ENCODE measurements around the gene SCRN3. TPM values are rescaled to one million over a fixed set of nuclear protein-coding genes. Genes with fewer than 3 reads are reported as not detected.
A peak's percentile ranks its signal among the peaks of the same experiment; 100 is the strongest.

Gene SCRN3
- total RNA-seq, 1 donor from 2014 or later = 14.3 TPM

DNA sequence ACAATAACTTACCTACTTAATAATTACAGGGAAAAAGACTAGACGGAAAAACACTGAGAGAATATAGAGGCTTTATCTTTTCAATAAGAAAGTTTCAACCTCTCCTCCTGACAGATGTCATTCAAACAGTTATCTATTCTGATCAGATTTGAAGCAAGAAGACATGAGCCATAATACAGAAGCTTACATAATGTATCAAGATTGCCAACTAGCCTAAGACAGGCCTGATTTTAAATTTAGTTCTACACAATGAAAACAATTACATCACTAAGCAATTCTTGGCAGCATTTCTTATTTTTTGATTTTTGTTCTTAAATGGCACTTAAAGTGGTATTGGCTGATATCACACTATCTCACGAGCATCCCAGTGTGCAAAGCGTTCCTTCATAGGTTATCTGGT lies 49.7 kb downstream of the SCRN3 start:
- Mint-ChIP-seq H3K36me3 (ENCODE audit: low read depth) (peaks cover 16% of the 10 kb centered on the region), H3K4me1 (peaks cover 14% of the 10 kb centered on the region), H3K27me3 (no peaks in the 10 kb centered on the region), H3K4me3 (no peak overlapping the region), H3K9me3 (no peaks in the 10 kb centered on the region), H3K27ac (no peak overlapping the region)
- ChIA-PET POLR2A (no interaction called here), CTCF (no interaction called here)
- TF ChIP-seq, protein P1, sequence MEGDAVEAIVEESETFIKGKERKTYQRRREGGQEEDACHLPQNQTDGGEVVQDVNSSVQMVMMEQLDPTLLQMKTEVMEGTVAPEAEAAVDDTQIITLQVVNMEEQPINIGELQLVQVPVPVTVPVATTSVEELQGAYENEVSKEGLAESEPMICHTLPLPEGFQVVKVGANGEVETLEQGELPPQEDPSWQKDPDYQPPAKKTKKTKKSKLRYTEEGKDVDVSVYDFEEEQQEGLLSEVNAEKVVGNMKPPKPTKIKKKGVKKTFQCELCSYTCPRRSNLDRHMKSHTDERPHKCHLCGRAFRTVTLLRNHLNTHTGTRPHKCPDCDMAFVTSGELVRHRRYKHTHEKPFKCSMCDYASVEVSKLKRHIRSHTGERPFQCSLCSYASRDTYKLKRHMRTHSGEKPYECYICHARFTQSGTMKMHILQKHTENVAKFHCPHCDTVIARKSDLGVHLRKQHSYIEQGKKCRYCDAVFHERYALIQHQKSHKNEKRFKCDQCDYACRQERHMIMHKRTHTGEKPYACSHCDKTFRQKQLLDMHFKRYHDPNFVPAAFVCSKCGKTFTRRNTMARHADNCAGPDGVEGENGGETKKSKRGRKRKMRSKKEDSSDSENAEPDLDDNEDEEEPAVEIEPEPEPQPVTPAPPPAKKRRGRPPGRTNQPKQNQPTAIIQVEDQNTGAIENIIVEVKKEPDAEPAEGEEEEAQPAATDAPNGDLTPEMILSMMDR (IDR thresholded peaks at IDR 0.05) = no peak
- intact Hi-C loops (cut with micrococcal nuclease) = no loop called here
- ATAC-seq (ENCODE audit: low read depth) (no peak), DNase-seq (no peak)

DNA sequence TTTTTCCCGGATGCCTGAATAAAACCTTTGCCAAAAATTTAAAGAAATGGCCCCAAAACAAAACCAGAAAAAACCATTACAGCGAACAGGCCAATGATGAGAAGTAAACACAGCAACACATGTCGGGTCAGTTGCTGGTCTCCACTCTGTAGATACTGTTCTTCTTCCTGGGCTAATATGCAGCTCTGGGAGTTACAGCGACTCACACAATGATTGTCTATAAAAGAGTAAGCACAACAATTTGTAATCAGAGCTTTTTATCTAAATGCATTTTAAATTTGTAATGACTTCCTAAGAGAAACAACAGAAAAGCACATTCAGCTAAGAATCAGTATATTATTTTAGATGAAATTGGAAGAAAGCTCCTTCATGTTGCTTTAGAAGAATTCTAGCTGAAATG lies 51.0 kb downstream of the SCRN3 start:
- peaks cover 19% of the 10 kb centered on the region for H3K4me1 Mint-ChIP-seq
- H3K27ac Mint-ChIP-seq = no peak overlapping the region
- no peaks in the 10 kb centered on the region for H3K27me3 Mint-ChIP-seq
- POLR2A ChIA-PET = no interaction called here
- DNase-seq = no peak
- no peak overlapping the region for H3K4me3 Mint-ChIP-seq
- ATAC-seq (ENCODE audit: low read depth) = no peak
- CTCF ChIA-PET = interaction anchor here (0.6 to 2.1 kb wide), 3 partner anchors 16 to 254 kb away, joined by 3 to 7 read pairs (median 3); no protein-coding TSS in a partner anchor
- intact Hi-C loops (cut with micrococcal nuclease) = no loop called here
- no peaks in the 10 kb centered on the region for H3K9me3 Mint-ChIP-seq
- TF ChIP-seq, protein P1 (IDR thresholded peaks at IDR 0.05) = no peak
- H3K36me3 Mint-ChIP-seq (ENCODE audit: low read depth) = peaks cover 16% of the 10 kb centered on the region

DNA sequence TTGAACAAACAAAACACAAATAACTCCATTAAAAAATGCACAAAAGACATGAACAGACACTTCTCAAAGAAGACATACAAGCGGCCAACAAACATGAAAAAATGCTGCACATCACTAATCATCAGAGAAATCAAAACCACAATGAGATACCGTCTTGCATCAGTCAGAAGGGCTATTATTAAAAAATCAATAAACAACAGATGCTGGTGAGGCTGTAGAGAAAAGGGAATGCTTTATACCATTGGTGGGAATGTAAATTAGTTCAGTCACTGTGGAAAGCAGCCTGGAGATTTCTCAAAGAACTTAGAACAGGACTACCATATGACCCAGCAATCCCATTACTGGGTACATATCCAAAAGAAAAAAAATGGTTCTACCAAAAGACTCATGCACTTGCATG lies 53.5 kb downstream of the SCRN3 start:
- Mint-ChIP-seq H3K9me3 (no peaks in the 10 kb centered on the region), H3K27ac (no peak overlapping the region), H3K36me3 (ENCODE audit: low read depth) (peaks cover 13% of the 10 kb centered on the region), H3K4me3 (no peak overlapping the region), H3K4me1 (peaks cover 19% of the 10 kb centered on the region), H3K27me3 (no peaks in the 10 kb centered on the region)
- DNase-seq = no peak
- POLR2A ChIA-PET = interaction anchor here (0.6 kb wide), 1 partner anchor 180 kb away, joined by 3 read pairs; no protein-coding TSS in a partner anchor
- TF ChIP-seq, protein P1 (IDR thresholded peaks at IDR 0.05) = no peak
- CTCF ChIA-PET = no interaction called here
- no peak for ATAC-seq (ENCODE audit: low read depth)
- intact Hi-C loops (cut with micrococcal nuclease) = no loop called here

DNA sequence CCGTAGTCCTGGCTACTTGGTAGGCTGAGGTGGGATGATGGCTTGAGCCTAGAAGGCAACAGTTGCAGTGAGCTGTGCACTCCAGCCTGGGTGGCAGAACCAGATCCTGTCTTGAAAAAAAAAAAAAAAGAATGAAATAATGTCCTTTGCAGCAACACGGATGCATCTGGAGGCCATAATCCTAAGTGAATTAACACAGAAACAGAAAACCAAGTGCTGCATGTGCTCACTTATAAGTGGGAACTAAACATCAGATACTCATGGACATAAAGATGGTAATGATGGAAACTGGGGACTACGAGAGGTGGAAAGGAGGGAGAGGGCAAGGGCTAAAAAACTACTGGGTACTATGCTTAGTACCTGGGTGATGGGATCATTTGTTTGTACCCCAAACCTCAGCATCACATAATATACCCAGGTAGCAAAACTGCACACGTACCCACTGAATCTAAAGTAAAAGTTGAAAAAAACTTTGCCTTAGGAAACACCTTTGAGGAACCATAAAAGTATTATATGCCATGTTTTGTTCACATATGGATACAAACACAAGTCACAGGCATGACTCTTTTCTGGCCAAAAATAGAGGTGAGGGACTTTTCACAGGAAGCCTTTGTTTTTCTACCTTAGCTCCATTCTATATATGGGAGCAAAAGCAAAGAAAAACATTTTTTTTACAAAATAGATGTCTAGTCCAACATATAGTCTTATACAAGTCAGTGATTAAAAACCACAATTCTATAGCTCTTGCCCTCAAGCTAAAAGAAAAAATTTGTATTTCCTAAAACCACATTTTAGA lies 54.7 kb downstream of the SCRN3 start:
- peak overlapping the region; percentile 11 for H3K4me3 Mint-ChIP-seq
- CTCF ChIA-PET = no interaction called here
- peaks cover 7% of the 10 kb centered on the region for H3K36me3 Mint-ChIP-seq (ENCODE audit: low read depth)

DNA sequence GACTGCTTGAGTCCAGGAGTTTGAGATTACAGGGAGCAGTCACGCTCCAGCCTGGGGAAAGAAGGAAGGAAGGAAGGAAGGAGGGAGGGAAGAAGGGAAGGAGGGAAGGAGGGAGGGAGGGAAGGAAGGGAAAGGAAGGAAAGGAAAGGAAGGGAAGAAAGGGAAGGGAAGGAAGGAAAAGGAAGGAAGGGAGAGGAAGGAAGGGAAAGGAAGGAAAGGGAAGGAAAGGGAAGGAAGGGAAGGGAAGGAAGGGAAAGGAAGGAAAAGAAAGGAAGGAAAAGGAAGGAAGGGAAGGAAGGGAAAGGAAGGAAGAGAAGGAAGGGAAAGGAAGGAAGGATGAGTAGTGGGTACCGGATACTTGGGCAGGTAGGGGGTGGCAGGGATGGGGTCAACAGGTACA lies 59.0 kb downstream of the SCRN3 start:
- no peaks in the 10 kb centered on the region for H3K27me3 Mint-ChIP-seq
- H3K4me3 Mint-ChIP-seq = no peak overlapping the region
- H3K4me1 Mint-ChIP-seq = peaks cover 10% of the 10 kb centered on the region
- ChIA-PET POLR2A (no interaction called here), CTCF (no interaction called here)
- DNase-seq (no peak), ATAC-seq (ENCODE audit: low read depth) (no peak)
- intact Hi-C loops (cut with micrococcal nuclease) = no loop called here
- peak overlapping the region; percentile 30 for H3K27ac Mint-ChIP-seq
- no peaks in the 10 kb centered on the region for H3K9me3 Mint-ChIP-seq
- no peaks in the 10 kb centered on the region for H3K36me3 Mint-ChIP-seq (ENCODE audit: low read depth)
- TF ChIP-seq, protein P1 (IDR thresholded peaks at IDR 0.05) = no peak

More for the DNA sequence above, 54.7 kb downstream of the SCRN3 start:
- intact Hi-C loops (cut with micrococcal nuclease) = no loop called here
- Mint-ChIP-seq H3K27ac (no peak overlapping the region), H3K27me3 (no peaks in the 10 kb centered on the region), H3K9me3 (no peaks in the 10 kb centered on the region), H3K4me1 (peaks cover 19% of the 10 kb centered on the region)
- POLR2A ChIA-PET = no interaction called here
- DNase-seq = no peak
- TF ChIP-seq, protein P1 (IDR thresholded peaks at IDR 0.05) = no peak
- no peak for ATAC-seq (ENCODE audit: low read depth)

All from activated B cell treated with CpG ODN at 0.5 μM for 24 hours (primary cell).